Measurements from ENCODE around the gene MSH5.
"Not testable (repeated sequence)": the region's sequence is repeated elsewhere in the genome, so short reads cannot be mapped to it uniquely, and the experiment has no call there.

MSH5 gene

GRCh38 chr6:31739639-31740396 lies at the start of gene MSH5:
Gene MSH5, plus strand, starts transcription at chr6:31740005. Its CDS starts 462 bp downstream, at chr6:31740467.
- peak; percentile 92 for DNase-seq (ENCODE audit: low read depth in 2 of 2)

- DNase-seq (ENCODE audit: low read depth in 2 of 2) = no peak
These were observed 49.4 kb upstream of the MSH5 start for GRCh38 chr6:31690231-31691077.

DNA sequence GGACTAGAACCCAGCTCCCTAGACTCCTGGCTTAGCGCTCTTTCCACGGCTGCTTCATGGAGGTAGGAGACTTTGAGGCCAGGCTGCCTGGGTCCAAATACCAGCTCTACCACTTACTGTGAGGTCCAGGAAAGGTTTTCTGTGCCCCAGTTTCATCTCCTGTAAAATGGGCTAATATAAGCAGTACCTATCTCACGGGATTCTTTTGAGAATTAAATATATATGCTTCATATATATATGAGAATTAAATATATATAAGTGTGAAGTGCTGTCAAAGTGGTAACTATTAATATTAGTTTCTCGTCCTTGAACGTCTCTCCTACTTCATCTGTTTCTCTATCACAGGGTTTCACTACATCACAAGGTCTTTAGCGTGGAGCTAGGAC lies 48.7 kb upstream of the MSH5 start:
- no peak for DNase-seq (ENCODE audit: low read depth in 2 of 2)

DNA sequence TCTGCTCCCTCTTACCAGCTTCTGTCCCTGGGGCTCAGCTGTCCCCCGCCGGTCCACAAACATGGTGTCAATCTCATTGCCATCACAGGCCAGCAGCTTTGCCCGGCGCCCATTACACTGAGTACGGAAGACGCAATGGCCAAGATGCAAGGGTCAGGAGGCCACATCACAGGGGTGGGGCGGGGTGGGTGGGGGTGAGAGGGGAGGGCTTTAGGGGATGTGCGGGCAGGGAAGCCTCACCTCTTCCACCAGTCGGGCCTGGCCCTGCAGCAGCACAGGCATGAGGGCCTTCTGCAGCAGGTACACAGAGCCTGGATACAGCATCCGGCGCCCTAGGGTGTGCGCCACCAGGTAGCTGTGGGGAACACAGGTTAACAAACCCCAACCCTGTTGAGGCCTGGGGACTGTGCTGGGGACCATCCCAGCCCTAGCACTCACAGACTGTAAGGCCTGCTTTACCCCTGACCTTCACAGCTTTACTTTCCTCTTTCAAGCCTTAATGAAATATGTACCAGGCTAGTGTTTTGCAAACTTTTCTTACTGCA lies 48.2 kb upstream of the MSH5 start:
- DNase-seq (ENCODE audit: low read depth in 2 of 2) = no peak

GRCh38 chr6:31692353-31692752 lies 47.5 kb upstream of the MSH5 start:
- DNase-seq (ENCODE audit: low read depth in 2 of 2) = no peak

DNA sequence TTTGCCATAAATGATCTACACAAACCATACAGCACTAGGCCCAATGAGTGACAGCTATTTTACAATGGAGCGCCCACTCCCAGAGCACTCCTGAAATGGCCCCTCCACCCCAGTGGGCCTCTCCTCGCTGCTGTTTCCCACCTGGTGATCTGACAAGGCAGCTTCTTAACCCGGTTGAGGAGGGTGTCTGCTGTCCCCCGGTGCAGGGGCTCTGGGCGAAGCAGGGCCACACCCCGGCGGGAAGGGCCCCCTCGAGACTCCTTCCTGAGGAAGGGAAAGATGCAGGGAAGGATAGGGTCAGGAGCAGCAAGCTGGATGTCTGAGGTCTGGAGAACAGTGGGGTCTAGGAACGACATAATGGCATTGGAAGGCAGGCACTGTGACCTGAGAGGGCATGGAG lies 46.9 kb upstream of the MSH5 start:
- DNase-seq (ENCODE audit: low read depth in 2 of 2) = no peak

GRCh38 chr6:31693535-31693934 lies 46.3 kb upstream of the MSH5 start:
- no peak for DNase-seq (ENCODE audit: low read depth in 2 of 2)

GRCh38 chr6:31697555-31697954 lies 42.2 kb upstream of the MSH5 start:
- no peak for DNase-seq (ENCODE audit: low read depth in 2 of 2)

DNA sequence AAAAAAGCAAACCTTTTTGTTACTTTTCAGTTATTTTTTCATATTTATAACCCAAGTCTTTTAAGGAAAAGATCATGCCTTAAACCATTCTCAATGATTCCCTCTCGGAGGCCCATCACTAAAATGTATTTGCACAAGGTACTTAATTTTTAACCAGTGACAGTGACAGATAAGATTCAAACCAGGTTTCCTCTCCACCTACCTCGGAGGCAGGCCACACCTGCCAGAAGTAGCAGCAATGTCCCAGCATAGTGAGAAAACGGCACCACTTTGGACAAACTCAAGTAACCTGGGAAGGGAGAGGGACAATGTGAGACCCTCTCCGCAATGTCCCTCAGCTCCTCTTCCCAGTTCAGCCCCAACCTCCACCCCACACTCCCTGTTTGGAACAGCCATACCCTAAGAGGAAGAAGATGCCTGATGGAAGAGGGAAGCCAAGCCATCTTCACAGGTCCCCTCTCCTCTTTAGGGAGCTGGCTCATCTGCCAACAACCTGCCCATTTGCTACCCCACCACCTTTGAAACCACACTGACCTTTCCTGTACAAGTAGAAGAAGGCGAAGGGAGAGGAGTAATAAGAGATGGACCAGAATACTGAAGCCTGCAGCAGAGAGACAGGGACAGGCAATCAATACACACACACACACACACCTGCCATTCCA lies 38.9 kb upstream of the MSH5 start:
- DNase-seq (ENCODE audit: low read depth in 2 of 2) = no peak

- no peak for DNase-seq (ENCODE audit: low read depth in 2 of 2)
These were observed 38.0 kb upstream of the MSH5 start for GRCh38 chr6:31701666-31702404.

- DNase-seq (ENCODE audit: low read depth in 2 of 2) = no peak
These were observed 37.4 kb upstream of the MSH5 start for GRCh38 chr6:31702405-31702818.

DNA sequence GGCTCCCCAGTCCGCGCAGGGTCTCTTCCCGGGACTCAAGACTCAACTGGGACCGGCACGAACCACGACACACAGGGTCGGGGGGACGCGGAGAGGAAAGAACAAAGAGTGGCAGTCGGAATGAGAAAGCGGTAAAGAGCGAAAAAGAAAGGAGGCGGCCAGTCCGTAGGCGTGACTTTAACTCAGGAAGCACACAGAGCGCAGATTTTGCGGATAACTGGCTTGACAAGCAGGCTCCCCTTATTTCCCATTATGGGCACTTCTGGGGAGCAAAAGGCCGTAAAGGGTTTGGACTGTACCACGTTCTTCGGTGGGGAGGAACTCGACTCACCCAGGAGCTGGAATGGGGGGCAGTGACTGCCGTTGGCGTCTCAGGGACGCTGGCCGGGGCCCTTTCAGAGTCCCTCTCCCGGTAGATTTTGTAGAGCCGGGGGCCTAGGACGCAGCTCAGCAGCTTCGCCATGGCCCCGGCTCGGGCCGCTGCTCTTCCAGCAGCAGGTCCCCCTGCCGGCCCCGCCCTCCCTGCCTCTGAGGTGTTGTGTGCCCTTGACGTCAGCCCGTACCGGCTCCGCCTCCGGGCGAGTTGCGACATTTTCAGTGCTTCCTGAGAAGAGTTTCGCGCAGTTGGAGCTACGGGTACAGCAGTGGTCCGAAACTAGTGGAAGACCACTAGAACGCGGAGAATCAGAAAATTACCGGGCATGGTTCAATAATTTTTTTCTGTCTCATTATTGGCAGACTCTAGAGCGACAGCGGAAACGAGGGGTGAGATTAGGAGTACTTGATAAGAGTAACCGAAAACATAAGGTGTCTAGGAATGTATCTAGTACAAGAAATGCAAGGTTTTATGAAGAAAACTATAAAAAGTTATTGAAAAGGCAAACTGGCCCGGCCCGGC lies 36.7 kb upstream of the MSH5 start, which contains the start of gene ABHD16A:
Gene ABHD16A, minus strand, starts transcription at position 506 of the 898 bp plus-strand sequence. Its CDS starts 43 bp downstream, at position 463.
- DNase-seq (ENCODE audit: low read depth in 2 of 2) = peak; percentile 93 to 96

DNA sequence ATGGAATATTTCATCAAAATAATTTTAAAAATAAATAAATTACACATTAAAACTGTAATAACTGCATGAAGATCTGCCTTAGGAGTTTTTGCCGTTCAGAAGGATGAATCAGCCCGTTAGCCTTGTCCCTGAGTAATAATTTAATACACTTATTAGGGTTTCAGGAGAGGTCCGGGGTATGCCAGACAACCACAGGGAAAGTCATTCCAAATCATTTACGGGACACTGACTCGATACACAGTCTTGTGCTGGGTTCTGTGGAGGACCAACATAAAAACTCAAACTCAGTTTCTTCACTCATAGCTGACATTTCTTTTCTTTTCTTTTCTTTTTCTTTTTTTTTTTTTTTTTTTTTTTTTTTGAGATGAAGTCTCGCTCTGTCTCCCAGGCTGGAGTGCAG lies 33.9 kb upstream of the MSH5 start:
- DNase-seq (ENCODE audit: low read depth in 2 of 2) = no peak

DNA sequence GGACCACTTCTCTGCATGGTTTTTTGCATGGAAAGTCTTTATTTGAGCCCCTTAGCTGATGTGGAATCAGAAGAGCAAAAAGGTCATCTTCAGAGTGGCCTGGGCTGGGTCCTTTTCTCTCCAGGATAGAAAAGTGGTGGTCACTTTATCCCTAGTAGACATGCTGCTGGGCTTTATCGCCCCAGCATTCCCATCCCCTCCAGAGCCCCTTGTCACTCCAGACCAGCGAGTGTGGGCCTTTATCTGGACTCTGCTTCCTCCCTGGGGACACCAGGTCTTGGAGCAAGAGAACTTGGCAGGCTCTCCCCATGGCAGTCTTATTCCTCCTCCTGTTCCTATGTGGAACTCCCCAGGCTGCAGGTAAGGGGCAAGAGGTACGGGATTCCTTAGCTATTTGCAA lies 33.2 kb upstream of the MSH5 start, which contains the start of gene LY6G6F:
Gene LY6G6F, plus strand, starts transcription at position 268 of the 400 bp plus-strand sequence. Its CDS starts 41 bp downstream, at position 309.
- no peak for DNase-seq (ENCODE audit: low read depth in 2 of 2)

DNA sequence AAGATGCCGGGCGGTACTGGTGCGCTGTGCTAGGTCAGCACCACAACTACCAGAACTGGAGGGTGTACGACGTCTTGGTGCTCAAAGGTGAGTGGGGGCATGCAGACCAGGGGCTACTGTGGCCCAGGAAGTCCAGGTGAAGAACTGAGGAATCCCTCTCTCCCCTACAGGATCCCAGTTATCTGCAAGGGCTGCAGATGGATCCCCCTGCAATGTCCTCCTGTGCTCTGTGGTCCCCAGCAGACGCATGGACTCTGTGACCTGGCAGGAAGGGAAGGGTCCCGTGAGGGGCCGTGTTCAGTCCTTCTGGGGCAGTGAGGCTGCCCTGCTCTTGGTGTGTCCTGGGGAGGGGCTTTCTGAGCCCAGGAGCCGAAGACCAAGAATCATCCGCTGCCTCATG lies 32.1 kb upstream of the MSH5 start:
- no peak for DNase-seq (ENCODE audit: low read depth in 2 of 2)

DNA sequence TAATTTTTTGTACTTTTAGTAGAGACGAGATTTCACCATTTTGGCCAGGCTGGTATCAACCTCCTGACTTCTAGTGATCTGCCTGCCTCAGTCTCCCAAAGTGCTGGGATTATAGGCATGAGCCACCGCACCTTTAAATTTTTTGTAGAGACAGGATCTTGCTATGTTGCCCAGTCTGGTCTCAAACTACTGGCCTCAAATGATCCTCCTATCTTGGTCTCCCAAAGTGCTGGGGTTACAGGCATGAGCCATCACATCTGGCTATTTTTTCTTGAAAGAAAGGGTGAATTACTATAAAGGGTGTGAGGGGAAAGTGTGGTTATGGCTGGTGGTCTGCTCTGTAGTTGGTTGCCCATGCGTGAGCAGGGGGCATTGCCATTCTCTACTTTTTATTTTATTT lies 31.6 kb upstream of the MSH5 start:
- DNase-seq (ENCODE audit: low read depth in 2 of 2) = no peak

DNA sequence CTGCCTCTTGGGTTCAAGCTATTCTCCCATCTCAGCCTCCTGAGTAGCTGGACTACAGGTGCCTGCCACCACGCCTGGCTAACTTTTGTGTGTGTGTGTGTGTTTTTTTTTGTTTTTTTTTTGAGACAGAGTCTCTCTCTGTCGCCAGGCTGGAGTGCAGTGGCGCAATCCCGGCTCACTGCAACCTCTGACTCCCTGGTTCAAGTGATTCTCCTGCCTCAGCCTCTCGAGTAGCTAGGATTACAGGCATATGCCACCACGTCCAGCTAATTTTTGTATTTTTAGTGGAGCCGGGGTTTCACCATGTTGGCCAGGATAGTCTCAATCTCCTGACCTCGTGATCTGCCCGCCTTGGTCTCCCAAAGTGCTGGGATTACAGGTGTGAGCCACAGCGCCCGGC lies 30.6 kb upstream of the MSH5 start:
- not testable (repeated sequence) for DNase-seq (ENCODE audit: low read depth in 2 of 2)

GRCh38 chr6:31710523-31711219 lies 29.1 kb upstream of the MSH5 start:
- no peak for DNase-seq (ENCODE audit: low read depth in 2 of 2)

DNA sequence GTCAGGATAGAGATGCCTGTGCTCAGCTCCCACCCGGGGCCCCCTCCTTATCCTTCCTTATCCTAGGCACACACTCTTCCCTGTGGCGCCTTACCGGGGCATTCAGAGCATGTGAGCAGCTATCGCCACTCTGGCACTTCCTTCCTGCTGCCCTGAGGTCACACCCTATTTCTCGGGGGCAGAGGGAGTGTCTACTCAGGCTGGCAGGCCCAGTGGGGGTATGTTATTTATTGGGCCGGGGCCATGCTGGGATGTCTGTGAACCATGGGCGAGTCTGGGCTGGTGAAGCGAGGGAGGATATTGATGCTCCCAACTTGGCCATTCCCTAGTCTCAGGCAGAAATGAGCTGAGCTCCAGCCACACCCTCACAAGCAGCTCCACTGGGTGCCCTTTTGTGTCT lies 28.6 kb upstream of the MSH5 start:
- DNase-seq (ENCODE audit: low read depth in 2 of 2) = no peak

DNA sequence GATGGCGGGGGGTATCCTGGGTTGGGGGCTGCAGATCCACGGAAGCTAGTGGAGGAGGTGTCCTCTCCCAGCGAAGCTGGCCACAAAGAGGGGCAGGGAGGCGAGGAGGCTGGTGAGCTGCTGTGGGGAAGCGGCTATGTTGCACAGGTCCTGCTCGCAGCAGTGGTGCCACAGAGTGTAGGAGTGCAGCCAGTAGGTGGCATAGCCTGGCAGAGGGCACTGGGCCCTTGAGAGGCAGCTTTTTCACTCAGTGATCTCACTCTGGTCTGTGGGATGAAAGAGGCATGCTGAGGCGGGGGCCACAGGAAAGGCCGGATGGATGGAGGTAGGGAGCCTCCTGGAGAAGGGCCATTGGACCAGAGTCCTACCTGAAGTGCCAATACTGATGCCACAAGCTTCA lies 27.5 kb upstream of the MSH5 start:
- no peak for DNase-seq (ENCODE audit: low read depth in 2 of 2)

All from activated CD8-positive, alpha-beta memory T cell treated with anti-CD3 and anti-CD28 coated beads for 4 hours (primary cell).